SK-N-SH (cell line): ENCODE results near the gene USP34. TPM values are rescaled to one million over a fixed set of nuclear protein-coding genes. Genes with fewer than 3 reads are reported as not detected.

Experiments used
- CTCF ChIA-PET: fragments of 300-600, 350-600 bp; formaldehyde crosslinking; extraction: SDS; loops from one replicate; lab custom pipeline; 2021; lab: Yijun Ruan, JAX
- POLR2A ChIA-PET: fragments of 350-600 bp; sonication (Branson Sonifier 250); formaldehyde crosslinking; extraction: SDS; loops from one replicate; lab custom pipeline; 2020; ENCODE audit warnings: antibody characterized with exemption, inconsistent platforms; lab: Yijun Ruan, JAX
- DNase-seq: peaks from one replicate; pipeline ENCODE4 v3.0.0; 2012
- H2AFZ ChIP-seq: fragments of 200-600 bp; sonication (generic); 2 replicates; pipeline ENCODE4 v1.8.1; 2016; ENCODE audit warnings: antibody characterized with exemption, mild to moderate bottlenecking, low read depth
- H3F3A ChIP-seq: fragments of 200-600 bp; sonication (generic); replicated peaks from 2 replicates; pipeline ENCODE3; 2016; ENCODE audit warnings: antibody characterized with exemption, mild to moderate bottlenecking; ENCODE audit not compliant: insufficient read depth
- H3K27ac ChIP-seq, 2 experiments: fragments of 200-500 bp in 1 of 2; fragments of 200-600 bp in 1 of 2; sonication (Bioruptor generic) in 1 of 2; sonication (generic), shearing (Covaris generic) in 1 of 2; 2 replicates each; pipeline versions ENCODE4 v1.5.1 to v1.6.1; 2014 to 2016; ENCODE audit warnings: low read depth in 2 of 2, inconsistent platforms in 1 of 2, low read length in 1 of 2, mild to moderate bottlenecking in 1 of 2, mixed read lengths in 1 of 2
- H3K27me3 ChIP-seq: fragments of 200-600 bp; sonication (generic), shearing (Covaris generic); 2 replicates; pipeline ENCODE4 v1.6.1; 2016; ENCODE audit warnings: mixed run types; ENCODE audit not compliant: insufficient read depth
- H3K36me3 ChIP-seq, 2 experiments: fragments of 200-500 bp in 1 of 2; fragments of 200-600 bp in 1 of 2; sonication (Bioruptor generic) in 1 of 2; sonication (generic) in 1 of 2; replicated peaks in 1 of 2; 2 replicates each; pipeline versions ENCODE3 to v1.5.1; 2014 to 2016; ENCODE audit warnings: low read length in 1 of 2, mild to moderate bottlenecking in 1 of 2; ENCODE audit not compliant: insufficient read depth in 2 of 2, control insufficient read depth in 1 of 2
- H3K4me1 ChIP-seq, 2 experiments: fragments of 200-500 bp in 1 of 2; fragments of 200-600 bp in 1 of 2; sonication (Bioruptor generic) in 1 of 2; sonication (generic), shearing (Covaris generic) in 1 of 2; 2 replicates each; pipeline versions ENCODE4 v1.5.1 to v1.6.1; 2014 to 2016; ENCODE audit warnings: low read depth in 1 of 2, low read length in 1 of 2, mixed run types in 1 of 2; ENCODE audit not compliant: insufficient read depth in 2 of 2, control insufficient read depth in 1 of 2
- H3K4me2 ChIP-seq: fragments of 200-600 bp; sonication (generic), shearing (Covaris generic); 2 replicates; pipeline ENCODE4 v1.6.1; 2017; ENCODE audit warnings: mixed run types
- H3K4me3 ChIP-seq, 2 experiments: fragments of 200-500 bp in 1 of 2; fragments of 200-600 bp in 1 of 2; sonication (Bioruptor generic) in 1 of 2; sonication (generic), shearing (Covaris generic) in 1 of 2; 2 replicates each; pipeline versions ENCODE4 v1.5.1 to v1.8.1; 2014 to 2016; ENCODE audit warnings: low read depth in 2 of 2, inconsistent platforms in 1 of 2, low read length in 1 of 2, mild to moderate bottlenecking in 1 of 2, mixed read lengths in 1 of 2, moderate library complexity in 1 of 2
- H3K79me2 ChIP-seq: fragments of 200-600 bp; sonication (generic); 2 replicates; pipeline ENCODE4 v1.8.1; 2017; ENCODE audit warnings: mild to moderate bottlenecking; ENCODE audit not compliant: insufficient read depth
- H3K9ac ChIP-seq: fragments of 200-600 bp; sonication (generic); 2 replicates; pipeline ENCODE4 v1.6.1; 2017; ENCODE audit warnings: mixed run types
- H3K9me2 ChIP-seq: fragments of 200-600 bp; sonication (generic); 2 replicates; pipeline ENCODE4 v1.6.1; 2017; ENCODE audit warnings: mixed run types
- H3K9me3 ChIP-seq: fragments of 200-600 bp; sonication (generic); 2 replicates; pipeline ENCODE4 v1.6.1; 2017; ENCODE audit warnings: mixed run types, mild to moderate bottlenecking, moderate library complexity
- H4K20me1 ChIP-seq: fragments of 200-600 bp; sonication (generic); 2 replicates; pipeline ENCODE4 v1.6.1; 2017; ENCODE audit warnings: mild to moderate bottlenecking, mixed run types; ENCODE audit not compliant: insufficient read depth
- CHD2 ChIP-seq: fragments of 150-350 bp; IDR thresholded peaks from 2 replicates; pipeline ENCODE4 v1.6.1; 2018; ENCODE audit warnings: low read length; ENCODE audit not compliant: partially characterized antibody
- EP300 ChIP-seq, 2 experiments: IDR thresholded peaks; 2 replicates each; pipeline versions ENCODE4 v1.4.0 to v1.6.1; 2012; ENCODE audit warnings: borderline replicate concordance in 1 of 2, low read depth in 1 of 2, low read length in 1 of 2
- EZH2phosphoT487 ChIP-seq: fragments of 200-600 bp; sonication (generic); IDR thresholded peaks from 2 replicates; pipeline ENCODE4 v1.6.1; 2017; ENCODE audit warnings: low read depth, mixed run types, mild to moderate bottlenecking, antibody characterized with exemption, moderate library complexity, borderline replicate concordance
- FOXJ3 ChIP-seq: sonication (generic); formaldehyde crosslinking; IDR thresholded peaks from 2 replicates; pipeline ENCODE4 v1.5.1; 2020; ENCODE audit warnings: mild to moderate bottlenecking, missing genetic modification reagents
- GABPA ChIP-seq: IDR thresholded peaks from 2 replicates; pipeline ENCODE4 v1.4.0; 2012; ENCODE audit warnings: low read depth, mild to moderate bottlenecking
- IRF3 ChIP-seq: fragments of 150-350 bp; IDR thresholded peaks from 2 replicates; pipeline ENCODE4 v1.6.1; 2016; ENCODE audit warnings: mild to moderate bottlenecking, low read depth, low read length
- JUND ChIP-seq: IDR thresholded peaks from 2 replicates; pipeline ENCODE4 v1.4.0; 2012
- MAX ChIP-seq: IDR thresholded peaks from 2 replicates; pipeline ENCODE4 v1.4.0; 2012; ENCODE audit warnings: low read depth
- MXI1 ChIP-seq: IDR thresholded peaks from 2 replicates; pipeline ENCODE4 v1.6.1; 2012; ENCODE audit warnings: mild to moderate bottlenecking, low read depth, low read length, improper control_type of control experiment
- NFIC ChIP-seq: IDR thresholded peaks from 2 replicates; pipeline ENCODE4 v1.4.0; 2012; ENCODE audit warnings: borderline replicate concordance
- REST ChIP-seq: IDR thresholded peaks from 2 replicates; pipeline ENCODE4 v1.6.1; 2012; ENCODE audit warnings: mild to moderate bottlenecking, low read depth, low read length, moderate library complexity
- RXRA ChIP-seq: IDR thresholded peaks from 2 replicates; pipeline ENCODE4 v1.4.0; 2012; ENCODE audit warnings: low read depth, mild to moderate bottlenecking, borderline replicate concordance
- SIN3A ChIP-seq: IDR thresholded peaks from 2 replicates; pipeline ENCODE4 v1.6.1; 2012; ENCODE audit warnings: low read depth, mild to moderate bottlenecking, low read length, moderate library complexity, borderline replicate concordance
- SMC3 ChIP-seq: IDR thresholded peaks from 2 replicates; pipeline ENCODE4 v1.6.1; 2012; ENCODE audit warnings: low read depth, low read length, improper control_type of control experiment
- TAF1 ChIP-seq: IDR thresholded peaks from 2 replicates; pipeline ENCODE4 v1.6.1; 2012; ENCODE audit warnings: low read depth, mild to moderate bottlenecking, low read length, moderate library complexity, borderline replicate concordance
- TCF12 ChIP-seq: IDR thresholded peaks from 2 replicates; pipeline ENCODE4 v1.4.0; 2012
- TEAD4 ChIP-seq: IDR thresholded peaks from 2 replicates; pipeline ENCODE4 v1.4.0; 2012; ENCODE audit warnings: mild to moderate bottlenecking, borderline replicate concordance; ENCODE audit not compliant: insufficient read depth
- USF2 ChIP-seq: fragments of 150-350 bp; IDR thresholded peaks from 2 replicates; pipeline ENCODE4 v1.6.1; 2017; ENCODE audit warnings: antibody characterized with exemption, low read length, low read depth, borderline replicate concordance
- YY1 ChIP-seq: IDR thresholded peaks from 2 replicates; pipeline ENCODE4 v1.4.0; 2012; ENCODE audit warnings: low read depth, mild to moderate bottlenecking
- WGBS: methylation state at CpG from one replicate; pipeline ENCODE4 v1.1.6; 2017; ENCODE audit warnings: low lambda C conversion rate; 5-methylcytosine and 5-hydroxymethylcytosine counted together
- polyA plus RNA-seq, 3 experiments: library from polyadenylated mRNA; depleted of rRNA; stranded (reverse); fragments of >200 nt; gene quantifications; 2 replicates each; pipeline ENCODE4 v1.2.3, GENCODE V29; 2012

Gene USP34
- polyA plus RNA-seq, 1 of the 3 experiments (the other 2 are of a cell fraction), result 31.4 TPM

GRCh38 chr2:61367177-61367576 is 103.7 kb downstream of the USP34 start:
- CTCF ChIA-PET, result no interaction called here
- H3K27me3 ChIP-seq, result no peaks in the 10 kb centered on the region
- POLR2A ChIA-PET, result no interaction called here

More at GRCh38 chr2:61367177-61367576, 103.7 kb downstream of the USP34 start:
- peaks cover 7% of the 10 kb centered on the region for H3F3A ChIP-seq
- H3K9me3 ChIP-seq, result no peaks in the 10 kb centered on the region
- no peaks in the 10 kb centered on the region for H4K20me1 ChIP-seq
- no peak overlapping the region for H3K27ac ChIP-seq
- H3K36me3 ChIP-seq, result peaks cover 22 to 82% of the 10 kb centered on the region in 2 experiments
- H3K4me1 ChIP-seq, result no peaks in the 10 kb centered on the region
- WGBS, result 85% methylated on average over 12 of the region's 12 CpGs
- DNase-seq, result no peak
- H3K79me2 ChIP-seq, result peaks cover 62% of the 10 kb centered on the region
- H3K9ac ChIP-seq, result no peak overlapping the region
- no peaks in the 10 kb centered on the region for H3K9me2 ChIP-seq
- no peak overlapping the region for H3K4me3 ChIP-seq
- TF ChIP-seq TAF1 (no peak), TCF12 (no peak), REST (no peak), SIN3A (no peak), IRF3 (no peak), FOXJ3 (CRISPR knock-in tag) (no peak), RXRA (no peak), NFIC (no peak), YY1 (no peak), TEAD4 (no peak), EZH2phosphoT487 (no peak), GABPA (no peak), MXI1 (no peak), SMC3 (no peak), EP300 (IDR thresholded peaks at IDR 0.05; ENCODE audit: borderline replicate concordance in 1 of 2, low read depth in 1 of 2, low read length in 1 of 2) (no peak), USF2 (no peak), MAX (no peak), CHD2 (no peak), JUND (no peak)
- H3K4me2 ChIP-seq, result no peak overlapping the region
- no peak overlapping the region for H2AFZ ChIP-seq
